ENCODE measurements around the gene SMIM5. TPM values are rescaled to one million over a fixed set of nuclear protein-coding genes. Genes with fewer than 3 reads are reported as not detected.

Gene SMIM5
- total RNA-seq, 1 donor from 2014 or later = 14.0 TPM

GRCh38 chr17:75623386-75623785, 9.8 kb upstream of the SMIM5 start:
- no peaks in the 10 kb centered on the region for H3K9me3 ChIP-seq (replicated peaks)
- H3K4me3 ChIP-seq = no peak overlapping the region
- H3K27ac ChIP-seq (replicated peaks) = no peak overlapping the region
- intact Hi-C loops (cut with micrococcal nuclease) = no loop called here
- peaks cover 63% of the 10 kb centered on the region for H3K36me3 ChIP-seq
- no peaks in the 10 kb centered on the region for H3K27me3 ChIP-seq (ENCODE audit: low read depth)
- no peak for TF ChIP-seq CTCF (IDR thresholded peaks at IDR 0.05; ENCODE audit: borderline replicate concordance)
- H3K4me1 ChIP-seq = peaks cover 13% of the 10 kb centered on the region
- DNase-seq = no peak

- Histone ChIP-seq H3K27me3 (ENCODE audit: low read depth) (no peaks in the 10 kb centered on the region), H3K4me1 (peaks cover 13% of the 10 kb centered on the region), H3K36me3 (peaks cover 63% of the 10 kb centered on the region), H3K4me3 (no peak overlapping the region), H3K9me3 (replicated peaks) (no peaks in the 10 kb centered on the region), H3K27ac (replicated peaks) (no peak overlapping the region)
- intact Hi-C loops (cut with micrococcal nuclease) = no loop called here
- no peak for TF ChIP-seq CTCF (IDR thresholded peaks at IDR 0.05; ENCODE audit: borderline replicate concordance)
- DNase-seq = no peak
Measured at GRCh38 chr17:75624021-75624420, 9.2 kb upstream of the SMIM5 start.

- TF ChIP-seq CTCF (IDR thresholded peaks at IDR 0.05; ENCODE audit: borderline replicate concordance) = no peak
- H3K36me3 ChIP-seq = peaks cover 56% of the 10 kb centered on the region
- no peaks in the 10 kb centered on the region for H3K9me3 ChIP-seq (replicated peaks)
- no peak overlapping the region for H3K27ac ChIP-seq (replicated peaks)
- intact Hi-C loops (cut with micrococcal nuclease) = no loop called here
- no peak overlapping the region for H3K4me3 ChIP-seq
- H3K4me1 ChIP-seq = peaks cover 13% of the 10 kb centered on the region
- no peaks in the 10 kb centered on the region for H3K27me3 ChIP-seq (ENCODE audit: low read depth)
- DNase-seq = no peak
Measured at GRCh38 chr17:75624714-75625345, 8.4 kb upstream of the SMIM5 start.

- no peaks in the 10 kb centered on the region for H3K27me3 ChIP-seq (ENCODE audit: low read depth)
- H3K4me1 ChIP-seq = peaks cover 13% of the 10 kb centered on the region
- intact Hi-C loops (cut with micrococcal nuclease) = no loop called here
- H3K36me3 ChIP-seq = peaks cover 46% of the 10 kb centered on the region
- H3K27ac ChIP-seq (replicated peaks) = no peak overlapping the region
- peak; percentile 69 for TF ChIP-seq CTCF (IDR thresholded peaks at IDR 0.05; ENCODE audit: borderline replicate concordance)
- no peak for DNase-seq
- H3K9me3 ChIP-seq (replicated peaks) = no peaks in the 10 kb centered on the region
- no peak overlapping the region for H3K4me3 ChIP-seq
Measured at GRCh38 chr17:75625813-75626486, 7.3 kb upstream of the SMIM5 start.

- H3K9me3 ChIP-seq (replicated peaks) = no peaks in the 10 kb centered on the region
Measured at GRCh38 chr17:75626496-75627038, 6.7 kb upstream of the SMIM5 start.

More at GRCh38 chr17:75626496-75627038, 6.7 kb upstream of the SMIM5 start:
- no peak for DNase-seq
- Histone ChIP-seq H3K4me1 (peaks cover 13% of the 10 kb centered on the region), H3K27ac (replicated peaks) (no peak overlapping the region), H3K27me3 (ENCODE audit: low read depth) (no peaks in the 10 kb centered on the region), H3K4me3 (no peak overlapping the region), H3K36me3 (peaks cover 39% of the 10 kb centered on the region)
- no peak for TF ChIP-seq CTCF (IDR thresholded peaks at IDR 0.05; ENCODE audit: borderline replicate concordance)
- intact Hi-C loops (cut with micrococcal nuclease) = no loop called here
